Activated T-helper 1 cell treated with anti-CD3 and anti-CD28 coated beads, Interleukin-2, amount 50 U/mL, for 16 hours (primary cell): Measurements from ENCODE around the gene RAP1GAP2.
A peak's percentile ranks its signal among the peaks of the same experiment; 100 is the strongest.
"Not testable (repeated sequence)": the region's sequence is repeated elsewhere in the genome, so short reads cannot be mapped to it uniquely, and the experiment has no call there.

Source experiments
- DNase-seq, 2 donors: peaks; one replicate each; pipeline ENCODE4 v3.0.0-alpha.2; 2020; ENCODE audit warnings: low read depth in 1 of 2, low spot score in 1 of 2

RAP1GAP2 gene

DNA sequence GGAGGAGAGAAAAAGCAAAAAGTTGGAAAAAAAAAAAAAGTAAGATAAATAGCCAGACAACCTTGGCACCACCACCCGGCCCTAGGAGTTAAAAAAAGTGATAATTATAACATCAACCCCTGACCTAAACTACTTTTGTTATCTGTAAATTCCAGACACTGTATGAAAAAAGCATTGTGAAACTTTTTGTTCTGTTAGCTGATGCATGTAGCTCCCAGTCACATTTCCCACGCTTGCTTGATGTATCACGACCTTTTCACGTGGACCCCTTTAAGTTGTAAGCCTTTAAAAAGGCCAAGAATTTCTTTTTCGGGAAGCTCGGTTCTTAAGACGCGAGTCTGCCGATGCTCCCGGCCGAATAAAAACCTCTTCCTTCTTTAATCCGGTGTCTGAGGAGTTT is 10.9 kb upstream of the RAP1GAP2 start:
- DNase-seq, result not testable (repeated sequence)

DNA sequence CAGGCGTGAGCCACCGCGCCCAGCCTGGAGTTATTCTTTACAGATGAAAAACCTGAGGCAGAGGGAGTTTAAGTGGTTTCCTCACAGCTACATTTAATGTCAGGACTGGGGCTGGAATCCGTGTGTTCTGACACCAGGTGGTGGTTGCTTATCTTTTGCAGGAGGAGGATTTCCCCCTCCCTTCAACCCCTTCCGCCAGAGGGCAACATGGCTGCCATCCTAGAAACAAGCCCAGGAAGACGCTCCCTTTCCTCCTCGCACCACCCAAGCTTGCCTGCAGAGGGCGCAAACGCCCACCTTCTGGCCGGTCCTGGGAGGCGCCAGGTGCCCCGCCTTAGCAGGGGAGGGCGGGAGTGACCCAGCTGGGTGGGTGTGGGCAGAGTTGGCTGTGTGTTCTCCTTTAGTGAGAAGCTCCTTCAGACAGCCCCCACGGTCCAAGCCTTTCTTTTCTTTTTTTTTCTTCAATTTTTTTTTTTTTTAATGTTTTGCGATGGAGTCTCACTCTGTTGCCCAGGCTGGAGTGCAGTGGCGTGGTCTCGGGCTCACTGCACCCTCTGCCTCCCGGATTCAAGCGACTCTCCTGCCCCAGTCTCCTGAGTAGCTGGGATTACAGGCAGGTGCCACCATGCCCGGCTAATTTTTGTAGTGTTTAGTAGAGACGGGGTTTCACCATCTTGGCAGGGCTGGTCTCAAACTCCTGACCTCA is 9.9 kb upstream of the RAP1GAP2 start:
- DNase-seq, result peak; percentile 82

DNA sequence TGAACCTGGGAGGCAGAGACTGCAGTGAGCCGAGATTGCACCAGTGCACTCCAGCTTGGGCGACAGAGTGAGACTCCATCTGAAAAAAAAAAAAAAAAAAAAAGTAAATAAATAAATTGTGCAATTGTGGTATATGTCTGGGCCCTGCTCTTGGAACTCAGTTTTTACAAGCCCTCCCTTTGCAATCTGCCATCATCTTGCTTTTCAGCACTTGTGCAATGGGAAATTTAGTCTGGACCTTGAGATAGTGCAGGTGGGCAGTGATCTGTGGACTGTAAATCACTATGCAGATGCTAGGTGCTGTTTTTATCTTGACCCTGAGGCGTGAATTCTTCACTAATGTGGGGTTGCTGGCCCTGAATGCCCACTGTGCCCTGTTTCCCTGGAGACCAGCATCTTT is 6.5 kb upstream of the RAP1GAP2 start:
- DNase-seq, result no peak

DNA sequence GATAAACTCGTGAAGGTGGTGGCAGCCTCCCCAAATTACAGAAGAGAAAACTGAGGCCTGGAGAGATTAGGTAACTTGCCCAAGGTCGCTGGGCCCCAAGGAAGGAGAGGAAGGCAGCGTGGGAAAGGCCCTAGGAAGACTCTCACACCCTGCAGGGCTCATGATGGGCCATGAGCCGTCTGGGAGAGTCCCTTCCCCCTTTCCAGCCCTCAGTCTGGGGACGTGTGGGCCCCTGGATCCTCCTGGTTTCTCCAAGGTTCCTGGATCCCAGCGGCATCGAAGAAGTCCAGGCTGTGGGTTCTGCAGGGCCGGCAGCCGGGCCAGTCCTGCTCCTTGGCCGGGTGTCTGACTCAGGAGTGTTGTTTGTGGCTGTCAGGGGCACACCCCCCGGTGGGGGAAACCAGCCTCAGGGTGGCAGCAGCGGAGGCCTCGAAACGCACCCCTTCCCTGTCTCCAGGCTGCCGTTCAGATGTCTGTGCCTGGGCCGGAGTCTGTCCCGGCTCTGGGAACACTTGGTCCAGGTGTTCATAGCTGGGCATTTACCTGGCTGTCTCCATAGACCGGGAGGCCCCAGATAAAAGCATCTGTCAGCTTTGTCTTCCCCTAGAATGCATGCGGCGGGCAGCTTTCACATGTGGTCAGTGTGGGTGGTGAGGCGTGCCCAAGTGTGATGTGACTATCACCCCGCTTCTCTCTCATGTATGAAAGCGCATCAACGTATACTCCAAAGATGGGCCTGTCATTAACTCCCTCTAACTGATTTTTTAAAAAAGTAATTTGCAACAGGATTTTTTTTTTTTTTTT is 3.7 kb upstream of the RAP1GAP2 start:
- DNase-seq, result peak in 1 of 2 donors; percentile 50

DNA sequence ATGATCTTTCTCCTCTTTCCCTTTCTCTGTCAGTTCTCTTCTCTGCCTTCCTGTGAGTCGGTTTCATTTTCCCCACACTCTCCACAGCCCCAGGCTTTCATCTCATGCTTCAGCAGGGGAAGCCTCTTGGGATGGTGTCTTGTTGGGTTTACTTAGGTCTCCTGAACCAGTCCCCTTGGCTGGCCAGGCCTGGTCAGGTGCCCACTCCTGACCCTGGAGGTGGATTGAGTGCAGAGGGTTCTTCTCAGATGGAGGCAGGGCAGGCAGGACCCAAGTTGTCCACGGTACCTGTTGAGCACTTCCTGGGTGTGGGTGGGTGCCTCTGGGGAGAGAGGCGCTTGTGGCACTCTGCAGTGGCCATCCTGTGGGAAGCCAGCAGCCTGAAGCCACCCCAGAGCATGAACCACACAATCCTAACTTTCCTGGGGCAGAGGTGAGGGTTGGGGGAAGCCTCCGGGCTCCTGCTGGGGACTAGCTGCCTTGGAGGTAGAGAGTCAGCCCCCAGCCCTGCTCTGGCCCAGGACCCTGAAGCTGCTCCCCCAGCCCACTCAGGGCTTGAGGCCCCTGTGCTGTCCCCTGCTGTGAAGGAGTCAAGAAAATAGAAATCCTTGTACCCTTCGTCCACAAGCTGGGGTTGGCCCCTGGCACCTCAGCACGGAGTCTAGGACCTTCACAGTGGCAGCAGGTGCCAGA is 2.0 kb upstream of the RAP1GAP2 start:
- no peak for DNase-seq

DNA sequence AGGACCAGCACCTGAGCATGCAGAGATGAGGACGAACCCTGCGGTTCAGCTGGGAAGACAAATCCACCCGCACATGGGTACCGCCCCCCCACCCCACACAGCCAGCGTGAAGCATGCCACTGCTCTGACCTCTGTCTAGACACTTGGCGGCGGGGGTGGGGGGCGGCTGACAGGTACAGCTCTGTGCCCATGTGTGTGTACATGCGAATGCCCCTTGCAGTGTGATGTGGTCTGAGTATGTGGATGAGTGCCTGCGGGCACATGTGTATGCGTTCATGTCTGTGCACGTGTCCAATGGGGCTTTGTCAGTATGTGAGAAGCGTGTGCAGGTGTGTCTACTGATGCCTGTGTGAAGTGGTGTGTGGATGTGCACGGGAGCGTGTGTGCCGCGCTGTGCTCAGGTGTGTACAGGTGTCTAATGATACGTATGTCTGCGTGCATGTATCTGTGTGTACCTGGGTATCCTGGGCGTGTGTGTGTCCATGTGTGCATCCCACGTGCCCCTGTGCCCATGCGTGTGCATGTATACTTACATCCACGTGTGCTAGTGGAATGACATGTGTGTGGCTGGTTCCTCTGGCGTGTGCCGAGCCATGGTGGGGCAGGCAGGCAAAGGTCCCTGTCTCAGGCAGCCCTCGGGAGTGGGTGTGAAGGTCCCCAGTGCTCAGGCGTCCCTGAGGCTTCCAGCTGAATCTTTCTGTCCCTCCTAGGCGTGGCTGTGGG is 636 bp upstream of the RAP1GAP2 start:
- DNase-seq, result no peak

DNA sequence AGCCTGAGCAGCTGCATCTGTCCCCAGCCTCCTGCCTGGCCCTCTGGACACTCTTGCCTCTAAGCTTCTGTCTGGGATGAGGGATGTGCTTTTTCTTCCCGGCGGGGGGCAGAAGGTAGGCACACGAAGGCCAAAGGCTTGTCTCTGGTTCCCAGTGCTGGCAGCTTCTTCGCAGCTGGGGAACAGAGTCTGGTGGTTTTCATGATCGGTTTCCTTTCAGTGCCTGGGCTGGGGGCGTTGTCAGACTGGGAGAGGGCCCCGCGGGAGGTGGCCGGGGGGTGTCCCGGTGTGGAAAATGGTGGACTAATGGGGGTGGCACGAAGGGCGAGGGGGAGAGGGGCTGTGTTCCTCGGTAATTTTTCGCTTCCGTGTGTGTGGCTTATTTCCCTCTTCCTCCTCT is 988 bp downstream of the RAP1GAP2 start:
- DNase-seq, result no peak

DNA sequence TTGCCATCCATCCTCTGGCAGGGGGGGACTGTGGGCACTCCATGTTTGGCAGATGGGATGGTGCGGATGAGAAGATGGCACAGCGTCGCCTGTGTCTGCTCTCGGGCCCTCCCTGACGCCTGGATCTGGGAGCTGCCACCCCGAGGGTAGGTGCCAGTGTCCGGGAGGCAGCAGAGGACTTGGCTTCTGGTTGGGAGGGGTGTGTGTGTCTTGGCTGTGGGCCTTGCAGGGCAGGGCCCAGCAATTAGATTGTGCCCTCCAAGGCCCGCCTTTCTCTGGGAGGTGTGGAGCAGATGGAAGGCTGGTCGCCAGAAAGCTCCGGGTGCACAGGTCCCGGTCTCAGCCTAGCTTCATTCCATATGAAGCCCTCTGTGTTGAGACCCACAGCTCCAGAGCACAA is 1.4 kb downstream of the RAP1GAP2 start:
- no peak for DNase-seq

DNA sequence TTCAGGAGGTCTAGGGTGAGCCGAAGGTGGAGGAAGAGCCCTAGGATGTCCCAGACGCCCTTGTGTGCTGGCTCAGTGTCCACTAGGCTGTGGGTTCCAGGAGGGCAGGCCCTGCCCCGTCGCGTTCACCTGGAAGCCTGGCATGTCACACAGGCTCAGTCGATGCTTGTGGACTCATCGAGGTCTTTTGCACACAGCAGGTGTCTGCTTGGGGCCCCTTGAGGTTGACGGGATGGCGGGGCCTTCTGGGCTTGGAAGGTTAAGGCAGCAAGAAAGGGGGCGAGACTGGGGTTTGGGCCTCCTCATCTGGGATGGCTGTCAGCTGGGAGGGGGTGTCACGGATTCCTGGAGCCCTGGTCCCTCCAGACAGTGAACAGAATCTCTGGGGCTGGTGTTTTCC is 1.9 kb downstream of the RAP1GAP2 start:
- DNase-seq, result no peak

DNA sequence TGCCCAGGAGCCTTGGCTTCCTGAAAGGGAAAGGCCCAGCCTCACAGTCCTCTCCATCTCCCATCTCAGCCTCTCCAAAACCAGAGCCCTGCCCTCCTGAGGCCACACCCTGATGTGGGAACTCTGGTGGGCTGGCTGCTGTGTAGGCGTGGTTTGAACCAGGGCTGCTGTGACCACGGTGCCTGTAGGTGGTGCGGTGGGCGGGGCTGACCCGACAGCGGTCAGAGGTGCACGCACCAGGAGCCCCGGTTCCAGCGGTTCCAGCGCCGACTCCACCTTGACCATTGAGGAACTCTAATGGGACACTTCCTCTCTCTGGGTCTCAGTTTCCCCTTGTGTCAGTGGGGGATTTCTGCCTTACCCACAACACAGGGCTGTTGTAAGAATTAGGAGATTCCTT is 2.4 kb downstream of the RAP1GAP2 start:
- DNase-seq, result no peak

DNA sequence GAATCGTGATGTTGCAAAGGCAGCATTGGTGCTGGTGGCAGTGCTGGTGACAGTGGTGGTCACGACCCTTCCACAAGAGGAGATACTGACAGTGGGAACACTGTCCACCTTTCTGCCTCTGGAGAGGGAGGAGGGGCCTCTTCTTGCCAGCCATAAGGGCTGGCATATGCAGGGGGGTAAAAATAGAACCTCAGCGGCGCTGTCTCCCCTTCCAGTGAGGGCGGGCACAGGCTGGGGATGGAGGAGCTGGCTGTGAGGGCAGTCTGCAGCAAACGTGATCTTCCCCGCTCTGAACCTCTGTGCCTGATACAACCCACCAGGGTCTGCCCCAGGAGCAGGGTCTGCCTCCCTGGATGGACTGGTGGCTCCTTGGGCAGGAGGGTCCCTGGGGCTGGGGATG is 3.4 kb downstream of the RAP1GAP2 start:
- DNase-seq, result no peak

DNA sequence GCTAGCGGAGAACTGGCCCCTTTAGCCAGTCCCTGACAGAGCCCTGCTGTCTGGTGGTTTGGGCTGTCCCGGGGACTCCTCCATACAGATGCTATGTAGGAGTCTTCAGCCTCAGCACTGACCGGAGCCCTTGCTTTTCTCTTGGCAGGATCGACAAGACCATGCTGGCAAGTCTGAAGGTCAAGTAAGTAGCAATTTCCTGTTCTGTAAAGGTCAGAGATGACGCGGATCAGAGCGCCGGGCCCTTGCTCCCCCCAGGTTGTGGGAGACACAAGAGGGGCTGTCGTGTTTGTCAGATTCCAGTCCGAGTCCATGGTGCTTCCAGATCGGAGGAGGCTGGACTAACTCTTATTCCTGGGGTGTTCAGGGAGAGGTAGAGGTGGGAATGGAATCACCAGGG is 4.1 kb downstream of the RAP1GAP2 start:
- no peak for DNase-seq

DNA sequence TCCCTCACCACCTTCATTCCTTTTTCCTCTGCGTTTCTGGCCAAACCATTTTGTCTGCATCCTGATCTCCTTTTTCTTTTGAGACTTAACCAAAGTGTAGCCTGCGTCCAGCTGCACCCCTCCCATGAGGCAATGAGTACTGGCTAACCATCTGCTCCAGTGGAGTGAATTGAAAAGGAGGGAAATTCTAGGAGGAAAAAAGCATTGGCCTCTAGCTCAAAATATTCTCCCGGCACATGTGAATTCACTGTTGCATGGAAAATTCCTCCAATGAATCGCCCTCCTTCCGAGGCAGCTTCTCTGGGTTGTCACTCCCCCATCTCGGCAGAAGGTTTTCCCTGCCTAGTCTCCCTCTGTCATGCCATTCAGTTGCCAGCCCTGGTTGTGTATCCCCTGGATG is 5.6 kb downstream of the RAP1GAP2 start:
- DNase-seq, result no peak

DNA sequence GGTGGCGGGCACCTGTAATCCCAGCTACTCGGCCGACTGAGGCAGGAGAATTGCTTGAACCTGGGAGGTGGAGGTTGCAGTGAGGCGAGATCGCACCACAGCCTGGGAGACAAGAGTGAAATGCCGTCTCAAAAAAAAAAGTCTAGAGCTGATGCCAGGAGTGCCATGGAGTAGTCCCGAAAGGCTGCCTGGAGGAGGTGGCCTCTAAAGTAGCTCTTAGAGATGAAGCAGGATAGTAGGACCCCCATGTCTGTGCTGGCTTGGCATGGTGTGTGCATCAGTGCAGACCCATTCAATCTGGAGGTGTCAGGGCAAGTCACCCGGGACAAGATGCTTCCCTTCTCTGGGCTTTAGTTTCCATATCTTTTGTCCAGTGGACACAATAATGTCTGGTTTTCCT is 6.3 kb downstream of the RAP1GAP2 start:
- no peak for DNase-seq

DNA sequence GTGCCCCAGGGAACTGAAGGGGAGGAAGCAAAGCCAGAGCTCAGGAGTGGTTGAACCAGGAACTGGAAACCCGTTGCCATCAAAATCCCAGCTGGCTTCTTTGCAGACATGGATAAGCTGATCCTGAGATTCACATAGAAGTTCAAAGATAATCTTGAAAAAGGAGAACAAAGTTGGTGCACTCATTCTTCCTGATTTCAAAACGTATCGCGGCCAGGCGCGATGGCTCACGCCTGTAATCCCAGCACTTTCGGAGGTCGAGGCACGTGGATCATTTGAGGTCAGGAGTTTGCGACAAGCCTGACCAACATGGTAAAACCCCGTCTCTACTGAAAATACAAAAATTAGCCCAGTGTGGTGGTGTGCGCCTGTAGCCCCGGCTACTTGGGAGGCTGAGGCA is 7.1 kb downstream of the RAP1GAP2 start:
- DNase-seq, result no peak

DNA sequence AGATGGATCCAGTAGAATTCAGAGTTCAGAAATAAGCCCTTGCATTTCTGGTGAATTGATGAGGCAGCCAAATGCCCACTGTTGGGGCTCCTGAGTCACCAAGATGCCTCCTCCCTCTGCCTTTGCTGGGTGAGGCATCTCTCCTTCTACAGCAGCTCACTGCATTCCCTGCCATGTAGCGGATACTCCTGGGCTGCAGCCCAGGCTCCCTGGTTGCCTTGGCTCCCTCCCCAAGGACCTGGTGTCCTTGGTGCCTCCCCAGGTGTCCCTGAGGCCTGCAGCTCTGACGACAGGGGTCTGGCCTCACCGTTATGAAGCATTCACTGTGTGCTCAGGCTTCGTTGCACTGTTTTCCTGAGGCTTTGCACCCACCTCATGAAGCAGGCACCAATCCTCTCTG is 7.7 kb downstream of the RAP1GAP2 start:
- no peak for DNase-seq

DNA sequence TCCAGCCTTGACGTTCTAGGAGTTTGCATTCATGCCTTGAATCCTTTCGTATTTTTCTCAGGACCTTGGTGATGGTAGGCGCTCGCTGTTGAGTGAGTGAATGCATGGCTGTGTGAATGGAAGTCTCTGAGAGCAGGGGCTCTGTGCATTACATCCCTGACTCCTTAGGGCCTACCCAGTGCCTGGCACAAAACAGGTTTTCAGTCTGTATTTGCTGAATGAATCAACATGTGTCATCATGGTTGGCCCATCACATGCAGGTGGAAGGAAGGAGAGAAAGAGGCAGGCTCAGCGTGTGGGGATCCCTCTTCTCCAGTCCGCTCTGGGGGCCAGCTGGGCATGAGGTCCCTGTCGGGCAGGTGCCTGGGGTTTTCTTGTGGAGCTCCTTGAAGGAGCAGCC is 8.7 kb downstream of the RAP1GAP2 start:
- no peak for DNase-seq

DNA sequence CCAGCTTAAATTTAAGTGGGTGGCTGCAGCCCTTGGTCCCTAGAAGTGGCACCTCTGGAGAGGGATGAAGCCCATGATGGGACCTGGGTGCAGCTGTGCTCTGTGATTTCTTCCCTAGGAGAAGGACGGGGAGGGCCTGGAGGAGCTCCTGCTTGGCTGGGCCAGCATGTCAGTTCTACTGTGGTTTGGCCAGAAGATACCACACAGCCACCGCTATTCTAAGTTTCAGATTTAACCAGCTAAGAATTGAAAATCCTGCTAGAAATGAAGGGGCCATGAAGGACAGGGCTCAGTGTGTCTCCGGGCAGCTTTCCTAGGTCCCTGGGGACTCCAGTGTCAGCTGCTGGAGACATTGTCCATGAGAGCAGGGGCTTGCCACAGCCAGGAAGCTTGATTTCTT is 9.7 kb downstream of the RAP1GAP2 start:
- no peak for DNase-seq

DNA sequence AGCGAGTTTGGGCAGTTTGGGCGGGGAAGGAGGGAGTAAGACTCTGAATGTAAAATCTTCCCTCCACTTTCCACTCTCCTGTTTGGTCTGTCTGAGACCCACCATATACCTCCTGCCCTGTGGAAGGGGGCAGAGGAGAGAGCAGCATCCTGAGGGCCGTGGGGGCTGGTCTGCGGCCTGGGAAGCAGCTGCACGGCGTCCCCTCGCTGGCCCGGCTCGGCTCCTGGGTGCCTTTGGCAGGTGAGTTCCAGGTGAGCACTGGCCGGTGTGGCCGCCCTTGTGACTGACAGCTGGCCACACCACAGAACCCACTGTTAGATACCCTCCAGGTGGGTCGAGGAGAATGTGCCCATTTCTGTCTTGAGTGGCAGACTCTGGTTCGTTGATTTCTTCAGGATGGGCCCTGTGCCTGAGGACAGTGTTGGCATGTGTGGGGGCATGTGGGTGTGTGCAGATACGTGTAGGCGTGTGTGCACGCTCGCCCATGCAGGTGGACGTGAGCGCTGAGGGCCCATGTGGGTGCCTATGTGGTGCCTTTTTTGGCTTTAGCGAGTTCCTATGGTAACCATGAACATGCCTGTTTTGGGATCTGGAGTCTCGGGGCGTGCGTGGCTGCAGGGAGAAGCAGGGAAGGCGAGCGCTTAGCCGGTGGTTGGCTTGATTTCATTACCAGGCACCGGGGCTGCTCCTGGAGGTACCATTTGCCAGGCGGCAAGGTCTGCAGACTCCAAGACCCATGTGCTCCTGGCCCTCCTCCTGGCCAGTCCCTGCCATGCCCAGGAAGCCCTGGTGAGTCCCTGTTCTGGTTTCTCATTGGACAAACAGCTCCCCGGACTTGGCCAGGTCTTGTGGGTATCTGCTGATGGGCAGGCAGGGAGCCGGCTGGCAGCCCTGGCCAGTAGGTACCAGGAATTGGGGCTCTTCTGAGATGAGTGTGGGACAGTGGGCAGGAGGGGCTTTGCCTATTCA is 12.4 kb downstream of the RAP1GAP2 start:
- no peak for DNase-seq

DNA sequence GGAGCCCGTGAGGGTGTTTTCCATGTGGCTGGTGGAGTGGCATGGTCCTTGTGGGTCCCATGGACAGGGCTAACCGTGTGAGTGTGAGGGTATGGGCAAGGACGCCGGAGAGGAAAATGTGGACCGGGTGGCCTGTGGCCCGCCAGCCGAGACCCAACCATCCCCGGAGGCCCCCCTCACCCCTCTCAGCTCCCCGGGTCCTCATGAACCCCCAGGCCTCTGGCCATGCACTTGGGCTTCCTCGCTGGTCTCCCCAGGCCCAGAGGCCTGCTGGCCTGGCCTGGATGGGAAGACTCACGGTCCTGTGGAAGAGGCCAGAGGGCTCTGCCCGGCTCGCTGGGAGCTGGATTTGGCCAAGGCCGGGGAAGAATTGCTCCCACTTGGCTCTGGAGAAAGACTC is 13.1 kb downstream of the RAP1GAP2 start:
- DNase-seq, result no peak
